ENCODE data around the gene GRID2.
"Not testable (repeated sequence)": the region's sequence is repeated elsewhere in the genome, so short reads cannot be mapped to it uniquely, and the experiment has no call there.

GRID2 gene

GRCh38 chr4:92303621-92304027 lies at the start of gene GRID2:
Gene GRID2, plus strand, starts transcription at chr4:92303966.
- DNase-seq = peak; percentile 56

GRCh38 chr4:92253986-92254671 lies 49.6 kb upstream of the GRID2 start:
- DNase-seq = no peak

GRCh38 chr4:92254767-92255442 lies 48.9 kb upstream of the GRID2 start:
- no peak for DNase-seq

DNA sequence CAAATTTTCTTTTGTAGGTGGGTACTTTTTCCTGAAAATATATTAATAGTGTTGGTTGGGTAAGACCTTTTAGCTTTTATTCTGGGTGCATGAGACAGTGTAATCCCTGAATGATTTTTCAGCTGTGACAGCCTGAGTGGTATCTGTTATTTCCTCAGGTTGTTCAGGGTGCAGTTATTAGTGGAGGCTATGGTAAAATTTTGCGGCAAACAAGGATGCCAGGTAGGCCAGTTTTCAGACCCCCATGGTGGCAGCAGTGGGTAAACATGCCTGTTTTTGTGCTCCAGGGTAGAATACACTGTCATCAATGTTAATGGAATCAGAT lies 47.9 kb upstream of the GRID2 start:
- DNase-seq = no peak

- no peak for DNase-seq
Observed at GRCh38 chr4:92257931-92258857, 45.6 kb upstream of the GRID2 start.

DNA sequence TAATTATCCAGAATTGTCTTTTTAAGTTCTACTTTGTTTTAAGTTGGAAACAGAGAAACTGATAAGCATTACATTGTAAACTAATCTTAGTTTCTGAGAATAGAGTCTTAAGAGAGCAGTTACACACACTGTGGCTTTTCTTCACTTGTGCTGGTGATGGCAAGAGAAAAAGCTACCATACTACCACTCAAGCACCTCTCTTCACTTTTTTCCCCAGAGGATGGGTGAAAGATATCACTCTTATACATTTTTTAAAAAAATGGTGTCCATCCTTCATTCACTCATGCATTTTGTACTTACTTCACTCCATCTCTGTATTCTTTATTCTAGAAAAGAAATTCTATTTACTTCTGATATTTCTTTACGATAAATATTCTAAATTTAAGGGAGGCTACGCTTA lies 42.5 kb upstream of the GRID2 start:
- DNase-seq = no peak

- no peak for DNase-seq
Observed at GRCh38 chr4:92262371-92262770, 41.4 kb upstream of the GRID2 start.

GRCh38 chr4:92263010-92263409 lies 40.8 kb upstream of the GRID2 start:
- DNase-seq = no peak

GRCh38 chr4:92263575-92263974 lies 40.2 kb upstream of the GRID2 start:
- DNase-seq = no peak

DNA sequence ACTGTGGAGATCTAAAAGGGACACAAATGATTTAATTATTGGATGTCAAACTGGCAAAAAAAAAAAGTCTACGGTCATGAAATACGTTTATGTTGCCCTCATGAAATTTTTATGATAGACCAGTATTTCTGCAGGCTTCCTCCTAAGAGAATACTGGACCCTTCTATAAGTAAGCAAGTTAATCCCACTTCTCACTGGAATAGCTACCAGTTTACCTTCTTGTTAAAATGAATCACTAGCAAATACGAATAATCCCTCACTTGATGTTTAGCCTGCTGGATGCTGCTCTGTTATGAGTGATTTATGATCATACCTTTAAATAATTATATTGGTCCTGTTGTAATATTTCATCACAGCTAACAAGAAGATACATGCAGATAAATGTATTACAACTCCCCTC lies 39.6 kb upstream of the GRID2 start:
- DNase-seq = no peak

- DNase-seq = no peak
Observed at GRCh38 chr4:92265021-92265420, 38.7 kb upstream of the GRID2 start.

DNA sequence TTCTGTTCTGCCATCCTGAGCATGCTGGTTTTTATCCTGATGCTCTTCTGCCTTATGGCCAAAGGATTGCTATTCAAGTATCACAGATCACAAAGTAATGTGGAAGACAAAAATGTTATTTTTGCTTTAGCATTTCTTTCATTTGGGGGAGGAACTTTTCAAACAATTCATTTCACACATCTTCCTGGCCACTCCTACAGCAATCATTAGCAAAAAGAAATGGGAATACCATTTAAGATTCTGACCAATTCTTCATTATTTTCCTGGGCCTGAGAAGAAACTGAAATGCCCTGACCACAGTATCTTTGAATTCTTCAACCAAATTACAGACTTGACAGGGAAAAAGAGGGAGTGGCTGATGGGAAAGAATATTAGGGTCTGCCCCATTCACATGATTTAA lies 38.0 kb upstream of the GRID2 start:
- DNase-seq = no peak

GRCh38 chr4:92266521-92266920 lies 37.2 kb upstream of the GRID2 start:
- DNase-seq = no peak

- no peak for DNase-seq
Observed at GRCh38 chr4:92268642-92269041, 35.1 kb upstream of the GRID2 start.

DNA sequence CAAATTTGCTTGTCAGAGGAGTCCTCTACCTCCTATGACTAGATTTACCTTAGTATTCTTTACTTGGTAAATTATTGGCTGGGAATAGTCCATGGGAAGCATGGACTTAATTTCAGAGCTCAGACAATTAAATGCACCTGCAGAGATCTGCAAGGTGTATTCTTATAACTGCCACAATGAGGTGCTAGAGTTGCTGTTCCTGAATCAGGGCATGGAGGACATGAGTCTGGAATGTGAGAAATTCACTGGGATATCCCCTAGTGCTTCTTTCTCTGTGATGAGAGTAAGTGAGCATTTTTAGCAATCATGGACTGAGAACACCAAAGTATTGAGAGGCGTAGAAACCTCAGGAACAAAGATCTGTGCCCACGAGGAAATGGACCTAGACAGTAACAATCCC lies 32.9 kb upstream of the GRID2 start:
- no peak for DNase-seq

DNA sequence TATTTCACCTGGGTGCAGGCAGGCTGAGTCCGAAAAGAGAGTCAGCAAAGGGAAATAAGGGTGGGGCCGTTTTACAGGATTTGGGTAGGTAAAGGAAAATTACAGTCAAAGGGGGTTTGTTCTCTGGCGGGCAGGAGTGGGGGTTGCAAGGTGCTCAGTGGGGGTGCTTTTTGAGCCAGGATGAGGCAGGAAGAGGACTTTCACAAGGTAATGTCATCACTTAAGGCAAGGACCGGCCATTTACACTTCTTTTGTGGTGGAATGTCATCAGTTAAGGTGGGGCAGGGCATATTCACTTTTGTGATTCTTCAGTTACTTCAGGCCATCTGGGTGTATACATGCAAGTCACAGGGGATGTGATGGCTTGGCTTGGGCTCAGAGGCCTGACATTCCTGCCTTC lies 32.2 kb upstream of the GRID2 start:
- DNase-seq = not testable (repeated sequence)

- DNase-seq = not testable (repeated sequence)
Observed at GRCh38 chr4:92277057-92277881, 26.5 kb upstream of the GRID2 start.

- DNase-seq = no peak
Observed at GRCh38 chr4:92279296-92279695, 24.5 kb upstream of the GRID2 start.

GRCh38 chr4:92299152-92299551 lies 4.6 kb upstream of the GRID2 start:
- DNase-seq = no peak

DNA sequence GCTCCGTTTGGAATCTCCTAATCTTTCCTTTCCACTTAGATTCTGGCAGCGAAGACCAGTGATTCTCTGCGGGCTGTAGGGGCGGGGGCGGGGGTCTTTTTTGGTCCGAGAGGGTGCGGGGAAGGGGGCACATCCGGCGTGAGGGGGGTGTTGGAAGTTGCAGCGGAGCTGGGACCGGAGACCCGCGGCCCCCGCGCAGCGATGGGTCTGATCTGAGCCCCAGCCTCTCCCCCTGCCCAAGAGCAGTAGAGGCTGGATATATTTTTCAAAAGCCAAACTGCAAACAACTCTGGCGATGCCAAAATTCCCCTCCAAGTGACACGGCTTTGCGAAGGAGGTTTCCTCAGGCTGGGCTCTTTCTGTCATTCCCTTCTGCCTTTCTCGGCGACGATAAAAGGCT lies 355 bp downstream of the GRID2 start:
- peak; percentile 42 for DNase-seq

DNA sequence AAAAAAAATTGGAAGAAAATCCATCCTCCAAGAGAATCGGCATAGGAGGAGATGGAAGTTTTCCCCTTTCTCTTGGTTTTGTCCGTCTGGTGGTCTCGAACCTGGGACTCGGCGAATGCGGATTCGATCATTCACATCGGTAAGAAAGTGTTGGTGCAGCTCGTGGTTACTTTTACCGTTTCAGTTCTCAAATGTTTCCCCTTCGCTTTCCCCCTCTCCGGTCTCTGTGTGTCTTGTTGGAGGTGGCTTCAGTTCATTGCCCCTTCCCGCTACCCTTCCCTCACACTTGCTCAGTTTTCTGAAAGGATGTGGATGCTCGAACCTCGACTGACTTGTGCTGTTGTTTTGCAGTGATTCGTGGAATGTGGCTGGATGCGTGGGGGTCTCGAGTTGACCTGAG lies 840 bp downstream of the GRID2 start:
- DNase-seq = peak; percentile 28

DNA sequence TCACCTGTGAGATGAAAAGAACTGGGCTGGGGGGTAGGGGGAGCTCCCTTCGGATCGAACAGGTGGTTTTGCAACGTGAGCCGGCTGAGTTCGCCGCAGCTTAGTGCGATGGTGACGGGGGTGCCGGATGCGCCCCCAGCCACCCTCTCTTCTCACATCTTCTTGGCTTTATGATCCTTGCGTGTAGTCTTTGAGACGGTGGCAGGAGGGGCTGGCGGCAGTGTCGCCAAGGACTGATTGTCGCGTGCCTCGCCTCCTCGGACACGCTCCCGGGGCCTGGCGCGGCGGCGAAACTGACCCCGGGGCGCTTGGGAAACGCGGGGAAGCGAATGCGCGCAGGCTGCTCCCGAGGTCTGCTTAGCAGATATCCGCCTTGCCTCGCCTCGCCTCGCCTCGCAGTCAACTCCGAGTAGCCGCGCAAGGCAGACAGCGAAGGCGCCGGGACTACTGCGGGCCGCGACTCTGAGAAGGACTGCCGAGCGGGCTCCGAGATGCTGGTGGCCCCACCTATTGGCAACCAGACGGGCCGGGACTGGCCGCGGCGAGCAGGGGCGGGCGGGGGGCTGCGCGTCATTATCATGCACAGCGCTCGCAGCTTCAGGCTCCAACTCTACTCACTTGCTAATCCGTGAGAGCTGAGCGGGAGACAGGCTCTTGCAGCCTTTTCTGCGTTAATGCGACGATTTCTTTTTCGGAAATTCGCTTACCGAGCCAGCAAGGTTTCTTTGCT lies 1.5 kb downstream of the GRID2 start:
- DNase-seq = peak; percentile 81
